ENCODE measurements around the gene MEOX2.

- TF ChIP-seq POLR2AphosphoS5 (IDR thresholded peaks at IDR 0.05) = no peak
- TF ChIP-seq CTCF (IDR thresholded peaks at IDR 0.05) = no peak
- TF ChIP-seq POLR2A (IDR thresholded peaks at IDR 0.05) = no peak
These were observed 29.0 kb upstream of the MEOX2 start for GRCh38 chr7:15715435-15715834.
